Stimulated activated CD8-positive, alpha-beta memory T cell treated with anti-CD3 and anti-CD28 coated beads, Interleukin-12 subunit alpha, Interleukin-12 subunit beta, amount 100 ng/mL, for 4 hours (primary cell): ENCODE data around the gene ATP5F1E.
A peak's percentile ranks its signal among the peaks of the same experiment; 100 is the strongest.
"Not testable (repeated sequence)": the region's sequence is repeated elsewhere in the genome, so short reads cannot be mapped to it uniquely, and the experiment has no call there.

Experiments used
- DNase-seq: peaks from one replicate; pipeline ENCODE4 v3.0.0-alpha.2; 2020; ENCODE audit warnings: low read depth

ATP5F1E gene

GRCh38 chr20:59042796-59043631 is 10.9 kb upstream of the ATP5F1E start:
- DNase-seq: peak; percentile 96

DNA sequence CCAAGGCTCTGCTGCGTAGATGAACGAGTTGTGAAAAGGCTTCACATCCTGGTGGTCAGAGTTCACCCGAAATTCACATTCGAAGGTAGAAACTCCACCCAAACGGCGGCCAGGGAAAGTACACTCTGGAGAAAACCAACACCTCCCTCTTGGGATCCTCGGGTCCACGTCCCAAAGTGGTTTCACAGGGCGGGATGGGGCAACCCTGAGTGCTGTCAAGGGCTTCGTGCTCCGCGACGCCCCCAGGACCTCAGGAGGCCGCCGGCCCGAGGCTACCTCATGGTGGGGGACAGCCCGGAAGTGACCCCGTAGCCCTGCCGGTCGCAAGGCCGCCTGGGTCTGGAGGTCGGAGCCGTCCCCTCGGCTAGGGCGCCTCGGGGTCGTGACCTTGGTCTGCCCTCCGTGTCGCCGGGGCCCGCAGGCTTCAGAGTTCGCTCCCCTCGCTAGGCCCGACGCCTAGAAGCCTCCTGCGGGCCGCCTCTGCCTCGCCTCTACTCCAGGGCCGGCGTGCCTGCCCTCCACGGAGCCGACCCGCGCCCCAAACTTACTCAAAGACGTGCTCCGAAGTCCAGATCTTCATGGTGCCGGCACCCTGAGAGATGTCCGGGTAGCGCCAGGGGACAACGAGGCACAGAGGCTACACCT is 10.1 kb upstream of the ATP5F1E start, which contains the start of gene PRELID3B:
Gene PRELID3B (minus strand): TSS at position 636 of the 645 bp plus-strand sequence. CDS start 56 bp downstream, at position 580.
- no peak for DNase-seq

DNA sequence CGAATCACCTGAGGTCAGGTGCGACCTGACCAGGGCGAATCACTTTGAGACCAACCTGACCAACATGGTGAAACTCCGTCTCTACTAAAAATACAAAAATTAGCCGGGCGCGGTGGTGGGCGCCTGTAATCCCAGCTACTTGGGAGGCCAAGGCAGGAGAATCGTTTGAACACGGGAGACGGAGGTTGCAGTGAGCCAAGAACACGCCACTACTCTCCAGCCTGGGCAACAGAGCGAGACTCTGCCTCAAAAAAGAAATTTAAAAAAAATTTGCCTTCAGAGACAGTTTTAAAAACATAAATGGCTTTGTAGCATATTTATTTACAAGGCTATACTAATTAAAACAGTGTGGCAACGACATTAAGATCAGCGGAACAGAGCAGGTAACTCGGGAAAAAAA is 9.4 kb upstream of the ATP5F1E start:
- not testable (repeated sequence) for DNase-seq

- no peak for DNase-seq
These were observed 8.5 kb upstream of the ATP5F1E start for GRCh38 chr20:59040667-59041066.

DNA sequence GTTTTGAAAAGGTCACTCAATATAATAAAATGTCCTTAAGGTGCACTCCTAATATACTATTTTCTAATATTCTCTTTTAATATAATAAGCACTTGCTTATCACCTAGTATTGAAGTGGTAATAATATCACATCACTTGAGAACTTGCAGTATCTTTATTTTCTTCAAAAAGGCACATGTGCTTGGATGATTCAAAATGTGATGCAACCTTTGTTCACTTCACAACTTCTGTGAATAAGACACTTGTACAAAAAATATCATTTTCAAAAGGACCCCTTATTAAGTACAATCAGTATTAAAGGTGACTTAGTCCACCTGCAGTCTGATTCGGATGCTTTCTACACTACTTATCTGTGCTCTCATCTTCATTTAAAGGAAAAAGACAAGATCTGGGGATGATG is 7.1 kb upstream of the ATP5F1E start:
- no peak for DNase-seq

DNA sequence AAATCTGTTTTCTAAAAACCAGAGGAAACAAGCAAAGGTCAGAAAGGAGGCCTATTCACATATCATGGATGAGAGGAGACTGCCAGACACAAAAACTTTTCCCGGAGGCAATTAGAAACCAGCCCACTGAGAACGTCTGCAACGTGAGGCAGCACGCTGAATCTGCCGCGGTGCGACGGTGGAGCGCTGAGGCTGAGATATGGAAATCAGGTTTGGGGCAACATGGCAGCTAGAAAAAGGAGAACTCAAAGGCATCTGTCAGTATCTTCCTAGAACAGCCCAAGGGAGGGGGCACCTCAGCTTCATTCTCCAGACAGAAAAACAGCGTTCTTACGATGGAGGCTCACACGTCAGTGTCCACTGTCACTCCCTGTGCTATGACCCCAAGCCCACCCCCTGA is 5.3 kb upstream of the ATP5F1E start:
- DNase-seq: no peak

DNA sequence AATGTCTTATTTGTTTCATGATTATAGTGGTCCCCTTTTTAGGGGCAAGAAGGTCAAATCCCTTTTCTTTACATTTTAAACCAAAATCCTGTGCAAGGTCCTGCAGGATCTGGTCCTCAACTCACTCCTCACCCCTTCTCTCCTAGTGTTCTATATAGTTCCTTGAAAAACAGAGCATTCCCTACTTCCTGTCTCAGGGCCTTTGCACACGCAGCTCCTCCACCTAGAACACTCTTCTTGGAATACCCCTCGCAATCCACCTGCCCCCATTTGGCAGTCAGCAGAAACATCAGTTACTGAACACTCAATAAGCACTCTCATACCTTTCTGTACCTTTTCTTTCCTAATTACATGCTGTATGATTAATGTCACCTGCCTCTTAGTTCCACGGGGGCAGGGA is 3.2 kb upstream of the ATP5F1E start:
- no peak for DNase-seq

DNA sequence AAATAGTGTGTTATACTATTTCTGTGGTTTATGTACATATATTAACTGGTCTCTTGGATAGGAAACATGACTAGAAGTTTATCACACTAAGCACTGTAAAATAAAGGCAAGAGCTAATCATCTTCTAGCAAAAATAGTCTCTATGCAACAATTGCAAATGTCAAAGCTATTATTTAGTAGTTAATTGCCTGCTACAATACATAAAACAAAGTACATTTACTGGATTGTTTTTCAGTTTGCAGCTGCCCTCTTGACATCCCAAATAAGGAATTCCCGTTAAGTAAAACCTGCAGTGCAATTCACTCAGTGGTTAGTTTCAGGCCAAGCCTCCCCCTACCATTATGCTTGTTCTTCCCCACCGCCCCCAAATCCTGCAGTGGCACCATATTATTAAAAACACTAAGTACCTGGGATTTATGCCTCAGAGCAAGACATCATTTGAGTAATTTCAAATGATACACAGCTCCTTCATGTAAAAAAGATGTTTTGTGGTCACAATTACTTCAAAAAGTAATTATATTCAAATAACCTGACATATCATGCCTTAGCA is 1.6 kb upstream of the ATP5F1E start:
- no peak for DNase-seq

GRCh38 chr20:59033093-59033492 is 958 bp upstream of the ATP5F1E start:
- no peak for DNase-seq

DNA sequence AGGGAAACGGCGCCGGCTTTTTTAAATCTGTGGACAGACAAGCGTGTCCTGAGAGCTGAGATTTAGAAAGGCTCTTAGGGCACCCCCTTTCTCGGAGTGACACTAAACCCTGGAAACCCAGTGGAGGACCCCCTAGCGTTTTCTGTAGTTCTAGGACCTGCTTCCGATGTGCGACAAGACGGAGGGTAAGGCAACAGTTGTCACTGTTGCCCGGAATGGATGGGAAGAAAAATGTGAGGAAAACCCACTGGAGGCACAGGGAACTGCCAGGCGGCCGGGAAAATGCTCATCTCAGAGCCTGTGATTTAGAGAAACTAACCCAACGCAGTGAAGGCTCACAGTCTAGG is 551 bp upstream of the ATP5F1E start:
- no peak for DNase-seq

GRCh38 chr20:59031564-59032022 is 542 bp downstream of the ATP5F1E start:
- no peak for DNase-seq

- no peak for DNase-seq
These were observed 1.1 kb downstream of the ATP5F1E start for GRCh38 chr20:59030911-59031563.

- DNase-seq: no peak
These were observed 3.3 kb downstream of the ATP5F1E start for GRCh38 chr20:59028812-59029211.

- DNase-seq: no peak
These were observed 4.3 kb downstream of the ATP5F1E start for GRCh38 chr20:59027741-59028320.

- DNase-seq: no peak
These were observed 5.0 kb downstream of the ATP5F1E start for GRCh38 chr20:59026904-59027740.

- no peak for DNase-seq
These were observed 6.6 kb downstream of the ATP5F1E start for GRCh38 chr20:59025511-59025910.

DNA sequence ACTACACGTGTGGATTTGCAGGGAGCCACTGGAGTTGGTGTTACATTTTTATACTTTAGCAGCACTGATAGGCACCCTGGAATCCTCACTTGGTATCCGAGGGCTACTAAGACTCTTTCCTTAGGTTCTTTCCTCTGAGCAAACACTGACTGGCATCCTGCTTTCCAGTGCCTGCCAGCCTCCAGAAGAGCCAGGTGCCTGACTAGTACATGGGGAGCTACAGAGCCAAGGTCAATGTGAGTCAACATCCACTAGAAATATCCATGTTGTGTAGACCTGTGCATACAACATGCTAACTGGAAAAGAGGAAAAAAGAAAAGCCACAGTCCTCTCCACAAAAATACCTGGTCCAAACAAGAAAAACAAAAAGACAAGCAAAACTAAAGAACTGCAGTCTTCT is 7.0 kb downstream of the ATP5F1E start:
- no peak for DNase-seq

DNA sequence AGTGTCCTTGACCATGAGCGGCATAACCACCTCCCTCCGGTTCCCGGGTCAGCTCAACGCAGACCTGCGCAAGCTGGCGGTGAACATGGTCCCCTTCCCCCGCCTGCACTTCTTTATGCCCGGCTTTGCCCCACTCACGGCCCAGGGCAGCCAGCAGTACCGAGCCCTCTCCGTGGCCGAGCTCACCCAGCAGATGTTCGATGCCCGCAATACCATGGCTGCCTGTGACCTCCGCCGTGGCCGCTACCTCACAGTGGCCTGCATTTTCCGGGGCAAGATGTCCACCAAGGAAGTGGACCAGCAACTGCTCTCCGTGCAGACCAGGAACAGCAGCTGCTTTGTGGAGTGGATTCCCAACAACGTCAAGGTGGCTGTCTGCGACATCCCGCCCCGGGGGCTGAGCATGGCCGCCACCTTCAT is 8.0 kb downstream of the ATP5F1E start:
- no peak for DNase-seq

GRCh38 chr20:59023616-59024015 is 8.5 kb downstream of the ATP5F1E start:
- DNase-seq: no peak

GRCh38 chr20:59022754-59023153 is 9.4 kb downstream of the ATP5F1E start:
- no peak for DNase-seq

GRCh38 chr20:59020938-59021551 is 11.1 kb downstream of the ATP5F1E start:
- DNase-seq: no peak
